Renal pelvis (tissue), 4 donors: ENCODE measurements around the gene RNF183. TPM values are rescaled to one million over a fixed set of nuclear protein-coding genes. Genes with fewer than 3 reads are reported as not detected.
"Not testable (repeated sequence)": the region's sequence is repeated elsewhere in the genome, so short reads cannot be mapped to it uniquely, and the experiment has no call there.

Experiments used
- DNase-seq: peaks from one replicate; pipeline ENCODE4 v3.0.0-alpha.2; 2013
- polyA plus RNA-seq, 3 donors: library from polyadenylated mRNA; unstranded; fragments of 120-200 nt; gene quantifications; one replicate each; pipeline ENCODE4 v1.2.1, GENCODE V29; 2013; ENCODE audit not compliant: insufficient read length in 3 of 3

Gene RNF183
- polyA plus RNA-seq, 3 donors: 6.0 to 8.7 (median 7.0) TPM

DNA sequence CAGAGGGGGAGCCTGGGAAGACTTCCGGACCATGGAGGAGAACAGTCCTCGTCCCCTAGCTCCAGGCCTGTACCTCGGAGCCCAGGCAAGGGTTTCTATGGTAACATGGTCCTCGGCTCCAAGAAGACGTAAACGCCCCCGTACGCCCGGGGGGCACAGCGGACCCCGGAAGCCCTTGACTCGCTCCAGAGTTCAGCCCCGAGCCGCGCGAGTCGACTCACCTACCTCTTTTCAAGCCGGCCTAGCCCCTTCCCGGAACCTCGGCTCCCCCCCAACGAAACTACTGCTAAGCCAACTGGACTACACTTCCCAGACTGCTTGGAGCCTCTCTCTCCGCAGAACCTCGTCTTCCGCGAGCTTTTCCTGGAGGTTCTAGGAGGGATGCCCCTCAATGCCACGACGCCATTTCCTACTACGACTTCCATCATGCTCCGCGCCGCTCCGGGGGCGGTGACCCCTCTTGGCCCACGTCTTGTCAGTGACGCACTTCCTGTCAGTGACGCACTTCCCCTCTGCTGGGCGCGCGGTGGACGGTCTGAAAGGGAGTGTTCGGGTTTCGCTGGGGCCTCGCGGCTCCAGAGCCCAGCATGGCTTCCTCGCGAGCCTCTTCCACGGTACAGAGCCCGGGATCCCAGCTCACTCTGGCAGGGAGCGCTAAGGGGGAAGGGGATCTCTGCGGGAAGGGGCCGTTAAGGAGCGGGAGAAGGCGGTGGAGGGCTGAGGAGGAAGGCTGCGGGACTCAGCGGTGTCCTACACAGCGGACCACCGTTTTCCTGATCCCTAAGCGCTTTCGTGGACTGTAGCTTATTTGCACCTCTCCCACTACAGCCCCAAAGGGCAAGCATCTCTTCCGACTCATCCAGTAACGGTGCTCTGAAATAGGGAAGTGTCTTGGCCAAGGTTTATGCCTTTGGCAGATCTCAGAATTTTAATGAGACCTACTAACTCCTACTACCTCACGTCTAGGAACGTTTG lies 27.7 kb downstream of the RNF183 start, which contains the start of the genes CDC26 and PRPF4:
Gene CDC26 (minus strand): TSS at position 416 of the 975 bp plus-strand sequence. CDS start 3,065 bp downstream, outside the sequence.
Gene PRPF4 (plus strand): TSS at position 502 of the 975 bp plus-strand sequence. CDS start 86 bp downstream, at position 588.
- peak; percentile 98 for DNase-seq

DNA sequence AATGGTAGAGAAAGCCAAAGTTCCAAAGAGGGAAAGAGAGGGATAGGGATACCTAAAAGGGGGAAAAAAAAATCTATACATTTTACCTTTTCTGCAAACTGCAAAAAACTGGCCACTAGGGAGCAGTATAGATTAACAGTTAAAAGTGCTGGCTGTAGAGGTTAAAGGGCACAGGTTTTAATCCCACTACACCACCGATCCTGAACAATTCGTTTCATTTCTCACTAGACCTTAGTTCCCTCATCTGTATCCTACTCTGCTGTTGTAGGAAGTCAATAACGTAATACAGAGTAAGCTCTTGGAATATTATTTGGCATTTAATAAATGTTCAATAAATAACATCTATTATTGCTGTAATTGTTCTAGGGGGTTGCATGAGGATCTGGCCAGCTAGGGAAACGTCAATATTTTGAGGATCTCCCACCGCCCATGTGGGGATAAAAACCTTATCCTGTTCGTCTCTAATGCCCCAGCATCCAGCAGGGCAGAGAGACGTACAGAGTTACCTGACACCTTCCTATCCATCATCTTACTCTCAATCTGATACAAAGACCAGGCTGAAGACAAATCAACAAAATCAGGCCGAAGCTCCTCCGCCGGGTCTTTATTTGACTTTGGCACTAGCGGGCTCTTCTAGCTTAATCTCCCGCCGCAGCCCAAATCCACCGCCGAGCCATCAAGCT lies 28.6 kb downstream of the RNF183 start:
- DNase-seq: peak; percentile 72

GRCh38 chr9:113269871-113270270 lies 33.3 kb downstream of the RNF183 start:
- no peak for DNase-seq

DNA sequence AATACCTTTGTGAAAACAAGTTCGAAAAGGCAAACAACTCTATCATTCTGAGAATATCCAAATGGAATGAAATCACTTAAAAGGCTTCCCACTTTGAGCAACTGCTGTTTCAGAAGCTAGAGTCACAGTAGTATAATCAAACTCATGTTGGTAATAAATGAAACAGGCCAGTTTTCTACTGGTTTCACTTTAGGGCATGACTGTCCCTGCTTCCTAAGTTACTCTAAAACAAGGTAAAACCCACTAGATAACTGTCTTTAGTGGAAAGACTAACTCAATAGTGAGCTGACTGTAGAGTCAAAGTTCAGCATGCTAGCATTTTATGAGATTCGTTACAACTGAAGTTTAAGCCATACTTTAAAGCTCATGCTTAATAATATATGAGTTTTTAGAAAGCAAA lies 33.8 kb downstream of the RNF183 start:
- DNase-seq: no peak

DNA sequence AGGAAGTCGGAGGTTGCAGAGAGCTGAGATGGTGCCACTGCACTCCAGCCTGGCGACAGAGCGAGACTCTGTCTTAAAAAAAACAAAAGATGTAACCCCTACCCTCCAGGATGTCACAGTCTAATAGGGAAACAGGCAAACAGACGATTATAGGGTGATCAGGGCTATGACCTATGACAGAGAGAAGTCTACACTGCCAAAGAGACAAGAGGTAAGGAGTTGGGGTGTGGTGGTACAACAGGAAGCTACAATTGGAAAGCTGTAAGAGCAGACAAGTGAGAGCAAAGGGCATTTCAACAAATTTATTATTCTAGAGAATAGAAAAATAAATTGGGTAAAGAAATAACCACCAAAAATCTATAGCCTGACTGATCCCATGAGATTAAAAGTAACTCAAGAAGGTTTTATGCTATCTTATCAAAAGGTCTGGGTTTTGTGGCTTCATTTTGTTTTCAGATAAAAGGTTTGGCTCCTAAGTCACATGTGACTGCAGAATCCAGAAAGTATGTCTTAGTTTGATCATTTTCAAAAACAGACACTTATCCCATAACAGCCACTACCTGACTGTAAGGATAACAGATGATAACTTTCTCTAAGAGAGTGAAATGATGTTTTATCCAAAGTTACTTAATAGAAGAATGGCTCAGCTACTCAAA lies 35.1 kb downstream of the RNF183 start:
- DNase-seq: no peak

DNA sequence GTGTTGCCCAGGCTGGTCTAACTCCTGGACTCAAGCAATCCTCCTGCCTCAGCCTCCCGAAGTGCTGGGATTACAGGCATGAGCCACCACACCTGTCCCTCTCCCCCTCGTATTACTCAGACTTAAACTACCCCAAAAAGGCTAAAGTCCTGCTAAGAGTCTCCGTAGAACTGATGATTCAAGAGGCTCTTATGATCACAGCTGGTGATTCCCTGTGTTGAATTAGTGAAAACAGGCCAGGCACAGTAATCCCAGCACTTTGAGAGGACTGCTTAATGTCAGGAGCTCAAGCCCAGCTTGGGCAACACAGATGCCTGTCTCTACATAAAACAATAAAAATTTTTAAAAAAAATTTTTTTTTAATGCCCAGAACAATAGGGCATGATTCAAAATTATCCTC lies 37.0 kb downstream of the RNF183 start:
- no peak for DNase-seq

- no peak for DNase-seq
Measured at GRCh38 chr9:113261917-113262671, 41.1 kb downstream of the RNF183 start.

GRCh38 chr9:113258282-113258681 lies 44.9 kb downstream of the RNF183 start:
- no peak for DNase-seq

GRCh38 chr9:113257863-113258262 lies 45.3 kb downstream of the RNF183 start:
- DNase-seq: no peak

- no peak for DNase-seq
Measured at GRCh38 chr9:113255438-113255837, 47.7 kb downstream of the RNF183 start.

DNA sequence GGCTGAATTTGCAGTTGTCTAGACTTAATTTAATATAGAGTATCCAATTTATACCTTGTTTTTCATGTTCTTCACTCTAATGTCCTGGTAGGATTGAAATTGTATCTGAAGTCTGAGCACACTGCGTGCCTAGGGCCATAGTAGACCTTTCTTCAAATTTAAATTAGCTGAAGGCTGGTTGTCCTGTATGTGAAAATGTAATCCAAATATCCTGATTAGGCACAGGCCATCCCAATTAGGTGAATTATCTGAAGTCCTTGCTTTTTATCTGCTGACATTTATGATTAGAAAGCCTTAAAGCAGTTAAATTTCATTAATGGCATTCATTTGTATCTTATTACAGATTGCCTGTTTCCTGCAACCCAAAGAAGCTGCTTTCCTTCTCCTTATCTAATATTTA lies 48.2 kb downstream of the RNF183 start:
- DNase-seq: no peak

DNA sequence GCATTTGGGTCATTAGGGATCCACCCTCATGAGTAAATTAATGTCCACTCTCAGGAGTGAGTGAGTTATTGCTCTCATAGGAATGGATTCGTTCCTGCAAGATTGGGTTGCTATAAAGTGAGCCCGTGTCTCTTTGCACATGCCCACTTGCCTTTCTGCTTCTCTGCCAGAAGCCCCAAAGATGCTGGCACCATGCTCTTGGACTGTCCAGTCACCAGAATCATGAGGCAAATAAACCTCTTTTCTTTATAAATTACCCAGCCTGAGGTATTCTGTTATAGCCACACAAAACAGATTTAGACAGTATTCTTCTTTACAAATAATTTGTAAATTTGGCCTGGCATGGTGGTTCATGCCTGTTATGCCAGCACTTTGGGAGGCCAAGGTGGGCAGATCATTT lies 52.4 kb downstream of the RNF183 start:
- no peak for DNase-seq

DNA sequence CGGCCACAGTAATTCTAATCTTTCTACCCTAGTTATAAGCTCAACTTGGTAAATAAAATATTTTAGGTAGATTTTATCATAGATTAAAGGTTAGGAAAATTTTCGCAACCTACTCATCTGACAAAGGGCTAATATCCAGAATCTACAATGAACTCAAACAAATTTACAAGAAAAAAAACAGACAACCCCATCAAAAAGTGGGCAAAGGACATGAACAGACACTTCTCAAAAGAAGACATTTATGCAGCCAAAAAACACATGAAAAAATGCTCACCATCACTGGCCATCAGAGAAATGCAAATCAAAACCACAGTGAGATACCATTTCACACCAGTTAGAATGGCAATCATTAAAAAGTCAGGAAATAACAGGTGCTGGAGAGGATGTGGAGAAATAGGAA lies 53.5 kb downstream of the RNF183 start:
- not testable (repeated sequence) for DNase-seq

GRCh38 chr9:113247640-113248039 lies 55.5 kb downstream of the RNF183 start:
- DNase-seq: no peak

Other genes with a start within 250 kb of the RNF183 start
- 10 to 100 TPM in 2 of 3 donors, 1 to 10 TPM in 1; 9.6 to 12.2 (median 10.8) TPM for gene ZFP37, start 246.7 kb downstream of the RNF183 start, polyA plus RNA-seq
- 1 to 10 TPM; 2.5 to 3.8 (median 3.3) TPM for gene SLC31A2, start 152.4 kb downstream of the RNF183 start, polyA plus RNA-seq
- 10 to 100 TPM; 31.4 to 33.1 (median 32.8) TPM for gene FKBP15, start 82.1 kb downstream of the RNF183 start, polyA plus RNA-seq
- gene SLC31A1, start 81.8 kb downstream of the RNF183 start, polyA plus RNA-seq: 10 to 100 TPM; 18.7 to 30.3 (median 23.8) TPM
- gene CDC26, start 27.8 kb downstream of the RNF183 start, polyA plus RNA-seq: 10 to 100 TPM; 33.0 to 42.9 (median 36.3) TPM
- 10 to 100 TPM; 30.6 to 42.9 (median 40.3) TPM for gene PRPF4, start 27.7 kb downstream of the RNF183 start, polyA plus RNA-seq
- gene WDR31, start 36.9 kb upstream of the RNF183 start, polyA plus RNA-seq: 1 to 10 TPM; 5.0 to 8.4 (median 8.4) TPM
- gene BSPRY, start 46.2 kb upstream of the RNF183 start, polyA plus RNA-seq: 10 to 100 TPM; 10.0 to 11.1 (median 10.5) TPM
- gene HDHD3, start 73.6 kb upstream of the RNF183 start, polyA plus RNA-seq: 10 to 100 TPM; 39.1 to 53.4 (median 51.9) TPM
- 10 to 100 TPM; 42.1 to 53.9 (median 46.1) TPM for gene ALAD, start 97.9 kb upstream of the RNF183 start, polyA plus RNA-seq
- 10 to 100 TPM; 65.6 to 67.2 (median 66.1) TPM for gene POLE3, start 107.3 kb upstream of the RNF183 start, polyA plus RNA-seq
- gene C9orf43, start 107.4 kb upstream of the RNF183 start, polyA plus RNA-seq: 1 to 10 TPM in 2 of 3 donors, under 1 TPM in 1; 0.88 to 1.2 (median 1.0) TPM
- 10 to 100 TPM; 43.3 to 54.3 (median 43.4) TPM for gene RGS3, start 160.4 kb upstream of the RNF183 start, polyA plus RNA-seq